ENCODE measurements around the gene NR6A1.

Gene NR6A1

GRCh38 chr9:124512806-124513204 lies 258.3 kb downstream of the NR6A1 start:
- no peak for DNase-seq

DNA sequence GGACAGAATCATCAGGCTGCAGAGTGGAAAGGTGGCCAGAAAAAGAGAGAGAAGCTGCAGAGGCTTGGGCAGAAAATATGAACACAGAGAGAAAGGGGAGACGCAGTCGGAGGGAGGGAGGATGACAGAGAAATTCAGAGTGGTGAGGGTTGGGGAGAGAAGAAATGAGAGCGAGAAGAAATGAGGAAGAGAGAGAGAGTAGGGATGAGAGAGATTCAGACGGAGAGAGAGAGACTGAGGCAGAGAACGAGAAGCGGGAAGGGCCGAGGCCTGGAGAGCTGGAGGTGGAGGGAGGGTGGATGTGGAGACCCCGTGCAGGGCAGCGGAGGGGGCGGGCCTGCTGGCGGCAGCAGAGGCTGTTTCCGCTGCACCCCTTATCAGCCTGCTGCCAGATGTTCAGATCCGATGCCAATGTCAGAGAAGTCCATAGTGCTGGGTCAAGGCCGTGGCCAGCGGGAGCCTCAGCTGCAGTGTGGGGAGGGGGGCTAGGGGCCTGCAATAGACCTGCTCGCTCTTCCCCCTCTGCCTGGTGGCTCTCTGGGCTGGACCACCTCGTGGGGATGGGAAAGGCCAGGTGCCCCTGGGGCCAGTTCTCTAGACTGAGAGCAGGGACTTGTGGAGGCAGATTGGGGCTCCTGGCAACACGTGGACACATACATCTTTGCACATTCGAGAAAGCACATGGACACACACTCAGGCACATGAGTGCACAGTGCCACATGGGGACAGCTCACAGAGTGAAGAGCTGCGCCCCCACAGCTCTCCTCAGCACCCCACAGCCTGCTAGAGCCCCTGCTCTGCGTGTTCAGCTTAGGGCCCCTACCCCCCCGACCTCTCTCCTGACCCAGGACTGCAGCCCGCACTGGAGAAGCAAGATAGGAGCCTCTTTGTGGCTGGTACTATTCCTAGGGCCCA lies 259.0 kb downstream of the NR6A1 start:
- no peak for DNase-seq

DNA sequence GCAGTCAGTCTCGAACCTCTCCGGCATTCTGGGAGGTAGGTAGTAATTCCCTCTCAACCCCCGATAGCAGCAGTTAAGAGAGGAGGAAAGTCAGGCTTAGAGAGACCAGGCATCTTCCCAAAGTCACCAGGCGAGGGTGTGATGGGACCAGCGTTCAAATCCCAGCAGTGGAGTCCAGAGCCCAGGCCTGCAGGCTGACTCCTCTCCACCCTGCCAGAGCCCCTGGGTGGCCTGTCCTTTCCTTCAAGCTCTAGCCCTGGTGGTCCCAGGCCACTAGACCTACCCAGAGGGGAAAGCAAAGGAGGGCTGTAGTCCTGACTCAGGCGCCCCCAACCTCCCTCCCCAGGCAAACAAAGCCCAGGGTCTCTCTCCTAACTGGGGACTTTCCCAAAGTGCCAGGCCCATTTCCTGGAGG lies 259.7 kb downstream of the NR6A1 start:
- no peak for DNase-seq

GRCh38 chr9:124510650-124511425 lies 260.3 kb downstream of the NR6A1 start:
- DNase-seq: no peak

- no peak for DNase-seq
These were observed 263.2 kb downstream of the NR6A1 start for GRCh38 chr9:124507880-124508423.

DNA sequence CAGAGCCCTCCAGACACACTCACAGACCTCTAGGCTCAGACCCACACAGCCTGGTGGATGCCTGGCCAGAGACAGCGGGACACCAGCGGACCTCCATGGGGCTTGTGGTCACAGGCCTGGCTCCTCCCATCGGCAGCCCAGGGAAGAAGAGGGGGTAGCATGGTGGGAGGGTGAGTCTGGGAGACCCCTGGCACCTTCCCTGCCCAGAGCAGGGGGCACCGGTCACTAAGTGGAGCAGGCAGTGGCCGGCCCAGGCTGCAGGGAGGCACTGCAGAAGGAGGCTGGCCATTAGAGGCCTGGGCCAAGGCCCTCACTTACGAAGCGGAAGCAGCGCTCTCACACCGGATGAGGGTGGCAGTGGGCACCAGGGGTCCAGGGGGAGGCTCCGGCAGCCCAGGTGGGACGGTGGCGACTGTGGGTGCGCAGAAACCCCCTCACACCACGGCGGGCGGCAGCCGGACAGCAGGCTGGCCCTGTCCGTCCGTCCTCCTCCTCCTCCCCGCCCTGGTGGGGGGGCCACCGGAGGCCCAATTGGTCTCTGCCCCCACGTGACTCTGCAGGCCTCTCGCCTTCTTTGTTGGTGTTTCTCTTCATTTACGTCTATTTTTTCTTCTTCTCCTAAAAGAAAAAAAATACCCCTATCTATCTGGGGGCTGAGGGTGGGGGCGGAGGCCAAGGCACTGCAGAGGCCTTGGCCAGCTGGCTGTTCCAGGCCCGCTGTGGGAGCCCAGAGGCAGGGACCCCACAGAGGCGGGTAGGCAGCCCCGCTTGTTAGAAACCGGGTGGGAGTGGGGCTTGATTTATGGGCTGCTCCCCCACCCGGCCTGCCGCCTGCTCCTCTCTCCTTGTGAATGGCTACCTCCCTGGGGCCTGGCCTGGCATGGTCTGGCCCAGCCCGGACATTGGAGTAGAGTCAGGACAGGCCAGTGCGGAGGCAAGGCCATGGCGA lies 263.9 kb downstream of the NR6A1 start, which contains the start of gene NR5A1:
TSS of gene NR5A1 (minus strand) at position 469 of the 949 bp plus-strand sequence. CDS start 4,004 bp downstream, outside the sequence.
- no peak for DNase-seq

DNA sequence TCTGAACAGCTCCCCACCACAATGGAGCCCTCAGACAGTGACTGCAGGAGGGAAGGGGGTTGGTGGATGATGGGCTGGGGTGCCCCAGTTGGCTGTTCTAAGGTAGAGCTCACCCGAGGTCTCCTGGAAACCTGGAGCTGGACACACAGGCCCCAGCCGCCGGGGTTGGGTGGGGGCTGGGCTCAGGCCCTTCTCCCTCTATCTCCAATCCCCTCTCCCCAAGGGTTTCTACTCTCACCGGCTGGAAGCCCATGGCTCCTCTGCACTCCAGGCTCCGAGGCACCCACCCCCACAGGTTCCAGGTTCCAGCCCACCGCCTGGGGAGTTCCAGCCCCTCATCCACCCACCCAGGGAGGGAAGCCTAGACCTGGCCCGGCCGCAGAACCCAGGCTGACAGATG lies 264.7 kb downstream of the NR6A1 start:
- DNase-seq: no peak

DNA sequence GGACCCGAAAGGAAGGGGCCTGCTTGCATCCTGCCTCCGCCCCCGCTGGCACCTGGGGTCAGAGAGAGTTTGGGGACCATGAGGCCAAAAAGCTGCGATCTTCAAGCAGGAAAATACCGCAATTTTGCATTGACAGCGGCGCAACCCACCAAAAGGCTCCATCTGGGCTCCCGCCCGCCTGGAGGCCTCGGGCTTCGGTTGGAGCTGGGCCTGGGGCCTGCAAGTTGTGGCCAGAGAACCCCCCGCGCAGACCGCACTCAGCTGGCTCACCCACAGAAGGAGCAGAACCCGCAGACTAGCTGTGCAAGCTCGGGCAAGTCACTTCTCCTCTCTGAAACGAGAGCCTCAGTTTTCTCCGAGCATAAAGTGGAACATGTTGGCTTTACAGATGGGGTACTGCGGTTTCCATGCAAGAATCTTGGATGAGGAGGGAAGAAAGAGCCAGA lies 265.2 kb downstream of the NR6A1 start:
- no peak for DNase-seq

DNA sequence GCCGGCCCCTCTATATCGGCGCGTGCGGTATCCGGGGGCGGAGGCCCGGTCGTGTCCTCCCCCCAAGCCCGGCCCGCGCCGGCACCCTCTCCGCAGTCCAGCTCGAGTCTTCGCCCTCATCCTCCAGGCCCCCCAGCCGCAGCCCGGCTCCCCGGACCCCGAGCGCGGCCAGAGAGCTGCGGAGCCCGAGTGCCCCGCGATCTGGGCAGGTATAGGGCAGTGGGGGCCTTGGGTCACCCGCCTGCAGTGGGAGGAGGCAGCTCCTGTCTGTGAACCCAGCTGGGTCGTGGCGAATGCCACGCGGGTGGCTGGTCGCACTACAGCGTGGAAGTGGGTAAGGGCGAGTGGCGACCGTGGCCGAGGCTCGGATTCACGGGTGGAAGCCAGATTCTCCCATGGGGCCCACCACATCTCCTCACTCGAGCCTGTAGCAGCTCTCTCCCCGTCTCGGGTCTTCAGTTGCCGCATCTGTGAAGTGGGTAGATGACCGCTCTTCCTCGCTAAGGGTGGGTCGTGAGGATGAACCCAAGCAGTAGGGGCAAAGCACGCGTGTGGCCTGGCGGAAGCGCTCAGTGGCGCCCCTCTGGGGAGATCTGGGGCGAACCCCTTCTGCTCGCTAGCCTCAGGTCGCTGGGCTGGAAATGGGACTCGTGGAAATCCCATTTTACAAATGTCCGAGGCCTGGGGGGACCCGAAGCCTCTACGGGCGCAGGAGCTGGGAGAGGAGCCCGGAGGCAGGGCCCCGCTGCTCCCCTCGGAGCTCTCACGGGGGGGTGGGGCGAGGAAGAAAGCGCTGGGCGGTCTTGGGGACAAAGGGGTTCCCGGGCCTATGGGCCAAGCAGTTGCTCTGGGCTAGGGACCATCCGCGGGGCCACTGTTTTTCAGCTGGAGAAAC lies 265.9 kb downstream of the NR6A1 start:
- DNase-seq: no peak

- no peak for DNase-seq
These were observed 266.5 kb downstream of the NR6A1 start for GRCh38 chr9:124504530-124505005.

GRCh38 chr9:124503713-124504529 lies 267.2 kb downstream of the NR6A1 start:
- peak in 1 of 2 experiments; percentile 26 for DNase-seq

DNA sequence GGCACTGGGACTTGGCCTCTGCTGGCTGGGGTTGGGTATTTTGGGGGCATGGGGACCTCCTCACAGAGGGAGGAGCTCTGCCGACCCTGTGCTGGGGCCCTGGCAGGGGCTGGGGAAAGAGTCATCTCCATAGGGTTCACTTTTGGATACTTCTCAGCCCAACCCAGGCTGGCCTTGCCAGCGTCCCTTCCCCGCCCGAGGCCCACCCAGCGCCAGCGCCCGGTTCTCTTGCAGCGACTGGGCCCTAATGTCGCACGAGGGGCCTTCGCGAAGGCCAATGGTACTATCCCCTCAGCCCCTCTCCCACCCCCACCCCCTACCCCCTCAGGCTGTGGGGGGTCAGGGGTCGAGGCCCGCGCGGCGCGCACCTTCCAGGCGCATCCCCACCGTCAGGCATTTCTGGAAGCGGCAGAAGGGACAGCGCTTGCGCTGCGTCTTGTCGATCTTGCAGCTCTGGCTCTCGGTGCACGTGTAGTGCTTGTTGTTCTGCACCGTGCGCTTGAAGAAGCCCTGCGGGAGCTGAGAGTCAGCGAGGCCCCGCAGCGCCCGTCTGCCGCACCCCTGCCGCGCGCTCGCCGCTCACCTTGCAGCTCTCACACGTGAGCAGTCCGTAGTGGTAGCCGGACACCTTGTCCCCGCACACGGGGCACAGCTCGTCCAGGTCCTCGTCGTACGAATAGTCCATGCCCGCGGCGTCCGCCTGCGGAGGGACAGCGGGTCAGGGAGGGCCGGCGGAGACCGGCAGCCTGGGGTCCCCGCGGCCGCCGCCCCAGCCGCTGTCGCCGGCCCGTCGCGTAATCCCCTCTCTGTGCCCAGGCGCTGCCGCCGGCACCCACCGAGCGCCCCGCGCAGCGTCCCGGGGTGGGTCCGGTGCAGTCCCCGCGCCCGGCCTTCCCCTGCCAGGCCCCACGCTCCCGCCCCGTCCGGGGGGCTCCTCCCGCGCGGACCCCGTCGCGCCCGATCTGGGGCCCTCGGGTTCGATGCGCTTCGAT lies 268.1 kb downstream of the NR6A1 start:
- peak; percentile 18 to 33 for DNase-seq

- DNase-seq: no peak
These were observed 269.3 kb downstream of the NR6A1 start for GRCh38 chr9:124501771-124502320.

- DNase-seq: no peak
These were observed 270.1 kb downstream of the NR6A1 start for GRCh38 chr9:124500796-124501611.

DNA sequence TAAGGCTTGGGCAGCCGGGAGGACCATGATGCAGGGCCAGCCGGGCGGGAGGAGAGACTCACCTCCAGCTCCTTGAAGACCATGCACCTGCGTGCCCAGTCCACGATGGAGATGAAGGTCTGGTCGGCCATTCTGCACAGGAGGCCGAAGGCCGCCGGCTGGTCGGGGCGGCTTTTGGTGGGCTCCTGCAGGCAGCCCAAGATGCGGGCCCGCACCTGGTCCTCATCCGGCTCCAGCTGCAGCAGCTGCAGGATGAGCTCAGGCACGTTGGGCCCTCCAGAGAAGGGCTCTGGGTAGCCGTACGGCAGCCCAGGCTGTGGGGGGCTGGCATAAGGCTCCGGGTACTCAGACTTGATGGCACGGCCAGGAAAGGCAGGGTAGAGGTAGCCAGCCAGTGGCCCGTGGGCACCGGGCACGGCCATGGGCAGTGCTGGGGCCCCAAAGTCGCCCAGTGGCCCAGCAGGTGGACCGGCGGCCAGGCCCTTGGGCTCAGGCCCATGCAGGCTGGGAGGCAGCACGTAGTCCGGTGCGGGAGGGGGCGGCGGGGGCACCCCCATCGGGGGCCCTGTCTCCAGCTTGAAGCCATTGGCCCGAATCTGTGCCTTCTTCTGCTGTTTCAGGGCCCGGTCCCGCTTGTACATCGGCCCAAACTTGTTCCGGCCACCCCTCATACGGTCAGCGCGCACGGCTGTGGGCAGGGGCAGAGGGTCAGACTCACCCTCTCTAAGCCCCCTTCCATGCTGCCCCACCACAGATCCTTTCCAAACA lies 270.9 kb downstream of the NR6A1 start:
- DNase-seq: no peak

DNA sequence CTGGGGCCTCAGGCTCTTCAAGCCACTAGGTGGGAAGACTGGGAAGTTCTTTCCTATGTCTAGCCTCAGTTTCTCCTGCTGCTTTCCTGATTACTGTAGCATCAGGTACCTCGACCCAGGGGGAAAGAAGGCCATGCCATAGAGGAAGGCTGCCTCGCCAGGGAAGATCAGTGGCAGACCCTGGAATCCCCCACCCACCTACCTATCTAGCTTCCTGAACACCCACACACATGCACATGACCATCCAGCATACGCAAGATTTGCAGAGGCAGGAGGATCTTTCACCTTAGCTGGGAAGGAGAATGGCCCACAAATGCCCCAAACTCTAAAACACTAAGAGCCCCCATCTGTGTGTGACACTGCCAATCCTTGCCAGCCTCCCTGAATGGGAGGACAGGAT lies 271.9 kb downstream of the NR6A1 start:
- no peak for DNase-seq
